Limb (tissue), 2 donors: Measurements from ENCODE around the gene KLHL42.
"Not testable (repeated sequence)": the region's sequence is repeated elsewhere in the genome, so short reads cannot be mapped to it uniquely, and the experiment has no call there.

Source experiments
- DNase-seq, 2 donors: peaks; one replicate each; pipeline ENCODE4 v3.0.0-alpha.2; 2016; ENCODE audit errors: extremely low spot score in 2 of 2

Gene KLHL42

GRCh38 chr12:27779920-27780611 lies at the start of gene KLHL42, which contains the start of gene MANSC4:
KLHL42 (plus strand) TSS chr12:27780233; CDS start chr12:27780331, 98 bp downstream.
MANSC4 (minus strand) TSS chr12:27780236; CDS start chr12:27771276, 8,960 bp downstream.
- DNase-seq = peak; percentile 61 to 84

- no peak for DNase-seq
Observed at GRCh38 chr12:27732281-27732680, 47.8 kb upstream of the KLHL42 start.

GRCh38 chr12:27733052-27733656 lies 46.9 kb upstream of the KLHL42 start:
- DNase-seq = peak in 1 of 2 donors; percentile 55

- DNase-seq = no peak
Observed at GRCh38 chr12:27733791-27734190, 46.2 kb upstream of the KLHL42 start.

- DNase-seq = not testable (repeated sequence)
Observed at GRCh38 chr12:27734321-27734720, 45.7 kb upstream of the KLHL42 start.

GRCh38 chr12:27743601-27744000 lies 36.4 kb upstream of the KLHL42 start:
- no peak for DNase-seq

- DNase-seq = not testable (repeated sequence)
Observed at GRCh38 chr12:27745734-27746133, 34.3 kb upstream of the KLHL42 start.

- DNase-seq = no peak
Observed at GRCh38 chr12:27747111-27747820, 32.8 kb upstream of the KLHL42 start.

- DNase-seq = no peak
Observed at GRCh38 chr12:27751386-27752047, 28.5 kb upstream of the KLHL42 start.

GRCh38 chr12:27754795-27755194 lies 25.2 kb upstream of the KLHL42 start:
- DNase-seq = no peak

- DNase-seq = no peak
Observed at GRCh38 chr12:27756670-27757195, 23.3 kb upstream of the KLHL42 start.

- DNase-seq = no peak
Observed at GRCh38 chr12:27762757-27763156, 17.3 kb upstream of the KLHL42 start.

- no peak for DNase-seq
Observed at GRCh38 chr12:27766587-27766986, 13.4 kb upstream of the KLHL42 start.

GRCh38 chr12:27769142-27769673 lies 10.8 kb upstream of the KLHL42 start:
- no peak for DNase-seq

GRCh38 chr12:27771481-27772327 lies 8.3 kb upstream of the KLHL42 start:
- no peak for DNase-seq

GRCh38 chr12:27772328-27773049 lies 7.5 kb upstream of the KLHL42 start:
- DNase-seq = no peak

- DNase-seq = no peak
Observed at GRCh38 chr12:27777141-27777540, 2.9 kb upstream of the KLHL42 start.

GRCh38 chr12:27778206-27778605 lies 1.8 kb upstream of the KLHL42 start:
- no peak for DNase-seq

GRCh38 chr12:27779416-27779919 lies 565 bp upstream of the KLHL42 start:
- peak in 1 of 2 donors; percentile 39 for DNase-seq
